ENCODE measurements around the gene MAGEB4.
"Not testable (repeated sequence)": the region's sequence is repeated elsewhere in the genome, so short reads cannot be mapped to it uniquely, and the experiment has no call there.

- not testable (repeated sequence) for TF ChIP-seq CTCF, EZH2 (IDR thresholded peaks at IDR 0.05)
Measured at GRCh38 chrX:30193910-30194309, 47.9 kb upstream of the MAGEB4 start.

All from neural progenitor cell (in vitro differentiated cells).